MCF 10A (cell line): ENCODE results near the gene GRID1. TPM values are rescaled to one million over a fixed set of nuclear protein-coding genes. Genes with fewer than 3 reads are reported as not detected.

Experiments
- BruUV-seq: library from RNA; stranded (reverse); fragments of 400-500 nt; replicated peaks from 2 replicates; lab custom pipeline; 2021; lab: Mats Ljungman, UMichigan
- CTCF ChIA-PET: fragments of 300-600 bp; sonication (Branson Sonifier 250); formaldehyde crosslinking; extraction: SDS; loops from one replicate; lab custom pipeline; 2021; ENCODE audit warnings: antibody characterized with exemption, inconsistent platforms; lab: Yijun Ruan, JAX
- POLR2A ChIA-PET: fragments of 300-600, 350-650 bp; sonication (Branson Sonifier 250); formaldehyde crosslinking; extraction: SDS; loops from one replicate; lab custom pipeline; 2020; ENCODE audit warnings: antibody characterized with exemption, inconsistent platforms; lab: Yijun Ruan, JAX
- DNase-seq: peaks from one replicate; pipeline ENCODE4 v3.0.0-alpha.2; 2018; ENCODE audit not compliant: unreplicated experiment
- H3K27ac Mint-ChIP-seq: one replicate; pipeline ENCODE4 v1.8.0; 2022; ENCODE audit warnings: mild to moderate bottlenecking, low read depth, mixed read lengths; ENCODE audit not compliant: unreplicated experiment
- H3K27me3 Mint-ChIP-seq: one replicate; pipeline ENCODE4 v1.8.0; 2022; ENCODE audit warnings: mixed read lengths; ENCODE audit not compliant: insufficient read depth, unreplicated experiment
- H3K36me3 Mint-ChIP-seq: one replicate; pipeline ENCODE4 v1.8.0; 2022; ENCODE audit warnings: mild to moderate bottlenecking, moderate library complexity, mixed read lengths; ENCODE audit not compliant: insufficient read depth, unreplicated experiment
- H3K4me1 Mint-ChIP-seq: one replicate; pipeline ENCODE4 v1.8.0; 2022; ENCODE audit warnings: mixed read lengths; ENCODE audit not compliant: insufficient read depth, unreplicated experiment
- H3K4me3 Mint-ChIP-seq: one replicate; pipeline ENCODE4 v1.8.0; 2022; ENCODE audit warnings: mild to moderate bottlenecking, moderate library complexity, mixed read lengths; ENCODE audit not compliant: unreplicated experiment
- H3K9me3 Mint-ChIP-seq: one replicate; pipeline ENCODE4 v1.8.0; 2022; ENCODE audit warnings: mixed read lengths; ENCODE audit not compliant: unreplicated experiment
- intact Hi-C: fragments of 100-400 bp; cut with micrococcal nuclease; formaldehyde crosslinking; loops from 2 replicates; pipeline ENCODE4 v1.14.1; 2022
- total RNA-seq: library from RNA; stranded (reverse); gene quantifications from 2 replicates; pipeline ENCODE4 v1.2.3, GENCODE V29; 2022
- TF ChIP-seq, protein P1 (sequence below): fragments of 200-600 bp; IDR thresholded peaks from one replicate; pipeline ENCODE4 v1.8.0; 2022; ENCODE audit warnings: antibody characterized with exemption, mild to moderate bottlenecking; ENCODE audit not compliant: unreplicated experiment

Gene GRID1
- total RNA-seq, 1 experiment from 2014 or later: not detected

DNA sequence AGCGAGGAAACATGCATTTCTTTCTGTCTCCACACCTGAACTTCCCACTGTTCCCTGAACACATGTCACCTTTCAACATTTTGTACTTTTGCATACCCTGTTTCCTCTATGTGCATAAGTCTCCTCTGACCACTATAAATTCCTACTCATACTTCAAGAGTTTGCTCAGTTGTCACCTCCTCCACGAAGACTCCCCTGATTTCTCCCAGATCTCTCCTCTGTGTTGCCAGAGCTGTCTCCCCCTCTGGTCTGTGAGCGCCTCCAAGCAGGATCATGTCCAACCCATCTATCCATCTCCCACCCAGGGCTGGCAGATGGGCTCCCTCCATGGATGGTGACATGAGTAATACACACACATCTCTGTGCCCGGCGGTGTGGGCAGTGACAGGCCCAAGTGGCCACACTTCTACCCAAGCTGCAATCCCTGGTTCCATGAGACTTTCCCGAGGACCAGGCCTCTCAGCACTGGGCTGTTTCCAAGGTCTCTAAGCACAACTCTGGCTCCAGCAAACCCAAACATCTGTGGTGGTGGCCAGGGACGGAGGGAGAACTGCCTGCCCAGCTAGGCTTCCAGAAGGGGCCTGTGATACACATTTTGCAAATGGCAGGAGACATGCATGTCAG, 135.9 kb downstream of the GRID1 start:
- no peak overlapping the region for H3K4me3 Mint-ChIP-seq
- no TSS peak for BruUV-seq

DNA sequence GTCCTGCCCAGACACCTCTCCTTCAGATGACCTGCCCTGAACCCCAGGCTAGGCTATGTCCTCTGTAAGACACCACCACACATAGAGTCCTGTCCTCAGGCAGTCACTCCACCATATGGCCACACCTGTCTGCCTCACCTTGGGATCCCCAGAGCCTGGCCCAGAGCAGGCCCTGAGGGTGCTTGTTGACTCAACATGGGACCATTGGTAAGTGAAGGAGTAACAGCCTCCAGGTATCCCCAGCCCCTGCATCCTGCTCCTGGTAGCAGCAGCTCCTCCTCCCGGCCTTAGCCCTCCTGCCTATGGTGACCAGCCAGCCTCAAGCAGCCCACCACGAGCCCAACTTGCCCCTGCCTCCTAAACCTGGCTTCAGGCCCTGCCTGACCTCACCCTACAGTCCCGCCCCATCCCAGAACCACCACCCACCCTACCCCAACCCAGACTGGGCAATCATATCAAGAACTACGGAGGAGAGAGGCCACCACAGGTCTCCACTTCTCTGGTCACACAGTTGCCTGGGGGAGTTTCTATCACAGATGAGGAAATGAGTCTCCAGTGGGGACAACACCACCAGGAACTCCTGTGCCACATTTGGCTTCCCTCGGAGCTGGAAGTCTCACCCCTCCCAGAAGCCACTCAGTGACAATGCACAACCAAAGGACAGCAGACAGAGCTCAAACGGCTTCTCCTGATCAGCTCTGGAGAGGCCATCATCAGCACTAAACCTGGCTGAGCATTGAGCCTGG, 136.6 kb downstream of the GRID1 start:
- TF ChIP-seq, protein P1, sequence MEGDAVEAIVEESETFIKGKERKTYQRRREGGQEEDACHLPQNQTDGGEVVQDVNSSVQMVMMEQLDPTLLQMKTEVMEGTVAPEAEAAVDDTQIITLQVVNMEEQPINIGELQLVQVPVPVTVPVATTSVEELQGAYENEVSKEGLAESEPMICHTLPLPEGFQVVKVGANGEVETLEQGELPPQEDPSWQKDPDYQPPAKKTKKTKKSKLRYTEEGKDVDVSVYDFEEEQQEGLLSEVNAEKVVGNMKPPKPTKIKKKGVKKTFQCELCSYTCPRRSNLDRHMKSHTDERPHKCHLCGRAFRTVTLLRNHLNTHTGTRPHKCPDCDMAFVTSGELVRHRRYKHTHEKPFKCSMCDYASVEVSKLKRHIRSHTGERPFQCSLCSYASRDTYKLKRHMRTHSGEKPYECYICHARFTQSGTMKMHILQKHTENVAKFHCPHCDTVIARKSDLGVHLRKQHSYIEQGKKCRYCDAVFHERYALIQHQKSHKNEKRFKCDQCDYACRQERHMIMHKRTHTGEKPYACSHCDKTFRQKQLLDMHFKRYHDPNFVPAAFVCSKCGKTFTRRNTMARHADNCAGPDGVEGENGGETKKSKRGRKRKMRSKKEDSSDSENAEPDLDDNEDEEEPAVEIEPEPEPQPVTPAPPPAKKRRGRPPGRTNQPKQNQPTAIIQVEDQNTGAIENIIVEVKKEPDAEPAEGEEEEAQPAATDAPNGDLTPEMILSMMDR: no peak
- peaks cover 8% of the 10 kb centered on the region for H3K9me3 Mint-ChIP-seq
- intact Hi-C loops: no loop called here
- ChIA-PET CTCF (interaction anchor here (0.8 kb wide), 1 partner anchor 19 kb away, joined by 3 read pairs; no protein-coding TSS in a partner anchor), POLR2A (no interaction called here)
- no peak overlapping the region for H3K27ac Mint-ChIP-seq
- peaks cover 5% of the 10 kb centered on the region for H3K36me3 Mint-ChIP-seq
- no TSS peak for BruUV-seq
- no peaks in the 10 kb centered on the region for H3K27me3 Mint-ChIP-seq
- DNase-seq: no peak
- H3K4me1 Mint-ChIP-seq: peaks cover 3% of the 10 kb centered on the region
- no peak overlapping the region for H3K4me3 Mint-ChIP-seq

More for the DNA sequence above, 135.9 kb downstream of the GRID1 start:
- intact Hi-C loops: no loop called here
- DNase-seq: no peak
- Mint-ChIP-seq H3K9me3 (peaks cover 8% of the 10 kb centered on the region), H3K36me3 (peaks cover 5% of the 10 kb centered on the region), H3K4me1 (no peaks in the 10 kb centered on the region), H3K27ac (no peak overlapping the region), H3K27me3 (no peaks in the 10 kb centered on the region)
- CTCF ChIA-PET: interaction anchor here (0.8 kb wide), 1 partner anchor 19 kb away, joined by 3 read pairs; no protein-coding TSS in a partner anchor
- POLR2A ChIA-PET: no interaction called here
- TF ChIP-seq, protein P1: no peak

DNA sequence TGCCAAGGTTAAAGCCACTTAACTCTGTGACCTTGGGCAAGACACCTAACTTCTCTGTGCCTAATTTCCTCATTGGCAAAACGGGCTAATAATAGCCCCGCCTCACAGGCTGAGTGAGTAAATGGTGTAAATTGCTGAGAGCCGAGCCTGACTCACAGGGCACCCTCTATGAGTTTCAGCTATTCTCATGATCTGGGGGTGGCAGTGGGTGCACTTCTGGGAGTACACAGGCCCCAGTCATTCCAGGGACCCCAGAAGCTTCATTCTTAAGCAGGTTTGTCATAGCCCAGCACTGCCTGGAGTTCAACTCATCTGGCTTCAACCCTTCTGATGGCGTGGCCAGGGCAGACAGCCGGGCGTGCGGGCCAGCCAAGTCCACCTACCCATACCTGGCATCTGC, 137.2 kb downstream of the GRID1 start:
- ChIA-PET POLR2A (no interaction called here), CTCF (no interaction called here)
- intact Hi-C loops: no loop called here
- H3K4me3 Mint-ChIP-seq: no peak overlapping the region
- peak; percentile 17 for DNase-seq
- TF ChIP-seq, protein P1: no peak
- H3K27ac Mint-ChIP-seq: no peak overlapping the region
- peaks cover 8% of the 10 kb centered on the region for H3K4me1 Mint-ChIP-seq
- BruUV-seq: no TSS peak
- peaks cover 5% of the 10 kb centered on the region for H3K36me3 Mint-ChIP-seq
- H3K9me3 Mint-ChIP-seq: peaks cover 8% of the 10 kb centered on the region
- H3K27me3 Mint-ChIP-seq: no peaks in the 10 kb centered on the region

DNA sequence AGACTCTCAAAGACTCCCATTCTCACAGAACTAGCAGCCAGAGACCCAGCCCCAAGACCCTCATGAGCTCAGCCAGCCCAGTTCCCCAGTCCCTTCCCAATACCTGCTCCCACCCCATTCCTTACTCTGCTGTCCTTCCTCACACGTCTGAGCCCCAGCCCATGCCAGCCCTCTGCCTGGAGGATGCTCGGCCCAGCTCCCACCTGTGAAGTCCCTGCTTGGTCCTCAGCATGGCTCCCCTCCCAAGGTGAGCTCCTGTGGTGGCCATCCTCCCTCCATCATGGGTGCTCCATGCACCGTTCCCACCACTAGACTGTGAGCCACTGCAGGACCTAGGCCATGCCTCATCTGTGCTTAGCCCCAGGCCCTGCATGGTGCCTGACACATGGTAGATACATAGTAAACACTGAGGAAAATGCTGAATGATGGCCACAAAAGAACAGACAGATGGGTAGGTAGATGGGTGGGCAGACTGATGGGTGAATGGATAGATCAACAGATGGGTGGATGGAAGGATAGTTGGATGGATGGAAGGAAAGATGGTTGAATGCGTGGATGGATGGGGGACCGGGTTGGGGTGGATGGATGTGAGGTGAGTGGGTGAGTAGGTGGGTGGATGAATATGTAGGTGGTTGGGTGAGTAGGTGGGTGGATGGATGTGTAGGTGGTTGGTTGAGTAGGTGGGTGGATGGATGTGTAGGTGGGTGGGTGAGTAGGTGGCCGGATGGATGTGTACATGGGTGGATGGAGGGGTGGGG, 138.9 kb downstream of the GRID1 start:
- Mint-ChIP-seq H3K9me3 (peaks cover 8% of the 10 kb centered on the region), H3K27ac (no peak overlapping the region), H3K36me3 (peaks cover 5% of the 10 kb centered on the region), H3K4me1 (peaks cover 8% of the 10 kb centered on the region), H3K27me3 (no peaks in the 10 kb centered on the region), H3K4me3 (no peak overlapping the region)
- ChIA-PET POLR2A (no interaction called here), CTCF (interaction anchor here (0.6 kb wide), 2 partner anchors 11 to 358 kb away, joined by 3 to 4 read pairs; no protein-coding TSS in a partner anchor)
- intact Hi-C loops: no loop called here
- TF ChIP-seq, protein P1: no peak
- BruUV-seq: no TSS peak
- DNase-seq: no peak
